ENCODE data around the gene PVR.

DNA sequence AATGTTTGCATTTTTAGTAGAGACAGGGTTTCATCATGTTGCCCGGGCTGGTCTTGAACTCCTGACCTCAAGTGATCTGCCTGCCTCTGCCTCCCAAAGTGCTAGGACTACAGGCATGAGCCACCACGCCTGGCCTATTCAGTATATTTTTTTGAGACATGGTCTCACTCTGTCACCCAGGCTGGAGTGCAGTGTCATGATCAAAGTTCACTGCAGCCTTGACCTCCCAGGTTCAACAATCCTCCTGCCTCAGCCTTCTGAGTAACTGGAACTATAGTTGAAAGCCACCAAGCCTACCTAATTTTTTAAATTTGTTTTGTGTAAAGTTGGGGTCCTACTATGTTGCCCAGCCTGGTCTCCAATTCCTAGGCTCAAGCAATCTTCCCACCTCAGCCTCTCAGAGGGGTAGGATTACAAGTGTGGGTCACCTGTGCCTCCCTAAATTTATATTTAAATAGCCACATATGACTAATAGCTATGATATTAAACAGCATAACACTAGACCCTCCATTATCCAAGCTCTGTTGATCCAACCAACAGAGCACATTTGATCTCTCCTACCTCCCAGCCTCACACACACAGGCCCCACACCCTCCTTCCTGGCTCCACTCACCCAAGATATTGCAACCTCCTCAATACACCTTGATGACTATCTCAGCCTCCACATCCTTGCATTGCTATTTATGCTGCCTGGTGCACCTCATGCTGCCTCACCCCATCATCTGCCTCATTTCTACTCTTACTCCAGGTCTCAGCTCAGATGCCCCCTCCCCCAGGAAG, 25.5 kb downstream of the PVR start:
- TF ChIP-seq SUZ12 (IDR thresholded peaks at IDR 0.05; ENCODE audit: extremely low read depth, insufficient read depth, insufficient read length) (no peak), YY1 (IDR thresholded peaks at IDR 0.05; ENCODE audit: insufficient read depth, insufficient read length) (no peak)

All from NT2/D1 (cell line).